GM06990 (cell line): ENCODE data around the gene MAPKAPK2.

Source experiments
- DNase-seq: peaks from one replicate; pipeline ENCODE4 v3.0.0-alpha.2; 2011; ENCODE audit not compliant: insufficient read length; ENCODE audit errors: extremely low read depth
- H3K27me3 ChIP-seq: replicated peaks from 2 replicates; pipeline ENCODE4 v1.6.0; 2011; ENCODE audit warnings: low read length; ENCODE audit not compliant: control insufficient read depth, insufficient read depth
- H3K36me3 ChIP-seq: 2 replicates; pipeline ENCODE4 v1.5.1; 2011; ENCODE audit warnings: low read length; ENCODE audit not compliant: control insufficient read depth, insufficient read depth
- H3K4me3 ChIP-seq: replicated peaks from 2 replicates; pipeline ENCODE4 v1.5.1; 2011; ENCODE audit warnings: low read depth, mild to moderate bottlenecking, control low read depth, low read length
- CTCF ChIP-seq: IDR thresholded peaks from 2 replicates; pipeline ENCODE4 v1.5.1; 2011; ENCODE audit warnings: low read length, control low read depth, mild to moderate bottlenecking, inconsistent platforms; ENCODE audit not compliant: insufficient read depth, poor library complexity, severe bottlenecking

MAPKAPK2 gene

GRCh38 chr1:206696812-206697585 is 12.3 kb downstream of the MAPKAPK2 start:
- TF ChIP-seq CTCF: no peak
- Histone ChIP-seq H3K36me3 (peaks cover 12% of the 10 kb centered on the region), H3K4me3 (no peak overlapping the region), H3K27me3 (no peaks in the 10 kb centered on the region)
- DNase-seq: no peak

- DNase-seq: no peak
- Histone ChIP-seq H3K4me3 (no peak overlapping the region), H3K27me3 (no peaks in the 10 kb centered on the region), H3K36me3 (peaks cover 12% of the 10 kb centered on the region)
- no peak for TF ChIP-seq CTCF
Observed at GRCh38 chr1:206698011-206698410, 13.3 kb downstream of the MAPKAPK2 start.

GRCh38 chr1:206699000-206699586 is 14.4 kb downstream of the MAPKAPK2 start:
- peaks cover 6% of the 10 kb centered on the region for H3K36me3 ChIP-seq
- H3K27me3 ChIP-seq: no peaks in the 10 kb centered on the region
- no peak for DNase-seq
- H3K4me3 ChIP-seq: no peak overlapping the region
- no peak for TF ChIP-seq CTCF

GRCh38 chr1:206699626-206700025 is 14.9 kb downstream of the MAPKAPK2 start:
- DNase-seq: no peak
- TF ChIP-seq CTCF: no peak
- no peaks in the 10 kb centered on the region for H3K27me3 ChIP-seq
- H3K4me3 ChIP-seq: no peak overlapping the region
- H3K36me3 ChIP-seq: peaks cover 6% of the 10 kb centered on the region

- H3K36me3 ChIP-seq: peaks cover 6% of the 10 kb centered on the region
- no peak overlapping the region for H3K4me3 ChIP-seq
- H3K27me3 ChIP-seq: no peaks in the 10 kb centered on the region
- TF ChIP-seq CTCF: no peak
- DNase-seq: no peak
Observed at GRCh38 chr1:206700445-206701036, 15.8 kb downstream of the MAPKAPK2 start.
